Fibroblast of pulmonary artery (primary cell): ENCODE results near the gene ALX4.

Source experiments
- DNase-seq: peaks from one replicate; pipeline ENCODE4 v3.0.0-alpha.2; 2010; ENCODE audit warnings: low read depth
- H3K4me3 ChIP-seq: replicated peaks from 2 replicates; pipeline ENCODE4 v1.5.1; 2011; ENCODE audit warnings: low read depth, mild to moderate bottlenecking, control low read depth, low read length, moderate library complexity
- CTCF ChIP-seq: IDR thresholded peaks from 2 replicates; pipeline ENCODE4 v1.5.1; 2011; ENCODE audit warnings: mild to moderate bottlenecking, control low read depth, low read length, inconsistent platforms; ENCODE audit errors: missing control alignments

ALX4 gene

GRCh38 chr11:44324749-44325525, 15.0 kb upstream of the ALX4 start:
- no peak for TF ChIP-seq CTCF
- no peak overlapping the region for H3K4me3 ChIP-seq
- DNase-seq, result no peak

DNA sequence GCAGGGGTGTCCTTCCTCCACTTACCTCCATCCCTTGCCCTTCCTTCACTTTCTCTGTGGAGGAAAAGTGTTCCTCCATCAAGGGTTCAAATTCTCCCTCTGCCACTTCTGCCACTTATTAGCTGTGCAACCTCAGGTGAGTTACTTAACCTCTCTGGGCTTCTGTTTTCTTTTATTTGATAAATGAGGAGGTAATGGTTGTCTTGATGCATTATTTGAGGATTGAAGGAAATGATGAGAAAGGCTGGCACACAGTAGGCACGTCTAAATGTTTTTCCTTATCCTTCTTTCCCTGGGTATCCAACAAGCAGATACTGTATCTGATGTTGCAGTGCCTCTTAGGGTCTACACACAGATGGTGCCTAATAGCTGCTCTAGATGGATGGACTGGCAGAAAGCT, 14.3 kb upstream of the ALX4 start:
- H3K4me3 ChIP-seq, result no peak overlapping the region
- no peak for TF ChIP-seq CTCF
- no peak for DNase-seq

- TF ChIP-seq CTCF, result no peak
- DNase-seq, result no peak
Measured at GRCh38 chr11:44322243-44322642, 12.3 kb upstream of the ALX4 start.

DNA sequence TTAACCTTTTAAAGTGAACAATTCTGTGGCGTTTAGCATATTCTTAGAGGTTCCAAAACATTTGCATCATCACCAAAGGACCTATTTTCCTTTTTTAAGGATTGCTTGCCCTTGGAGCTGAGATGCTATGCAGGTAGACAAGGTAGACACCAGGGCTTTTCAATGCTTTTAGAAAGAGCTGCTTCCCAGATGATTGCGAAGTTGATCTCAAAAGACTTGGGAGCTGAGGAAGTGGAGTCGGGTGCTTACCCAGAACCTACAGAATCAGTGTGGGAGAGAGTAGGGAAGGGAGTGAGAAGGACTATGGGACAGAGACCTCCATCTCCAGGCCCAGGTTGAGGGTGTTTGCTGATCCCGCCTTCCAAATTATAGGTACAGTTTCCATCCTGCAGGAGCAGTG, 11.1 kb upstream of the ALX4 start:
- H3K4me3 ChIP-seq, result no peak overlapping the region
- no peak for DNase-seq
- no peak for TF ChIP-seq CTCF

More at GRCh38 chr11:44322243-44322642, 12.3 kb upstream of the ALX4 start:
- H3K4me3 ChIP-seq, result no peak overlapping the region

- DNase-seq, result no peak
- H3K4me3 ChIP-seq, result no peak overlapping the region
- no peak for TF ChIP-seq CTCF
Measured at GRCh38 chr11:44320289-44320973, 10.5 kb upstream of the ALX4 start.

DNA sequence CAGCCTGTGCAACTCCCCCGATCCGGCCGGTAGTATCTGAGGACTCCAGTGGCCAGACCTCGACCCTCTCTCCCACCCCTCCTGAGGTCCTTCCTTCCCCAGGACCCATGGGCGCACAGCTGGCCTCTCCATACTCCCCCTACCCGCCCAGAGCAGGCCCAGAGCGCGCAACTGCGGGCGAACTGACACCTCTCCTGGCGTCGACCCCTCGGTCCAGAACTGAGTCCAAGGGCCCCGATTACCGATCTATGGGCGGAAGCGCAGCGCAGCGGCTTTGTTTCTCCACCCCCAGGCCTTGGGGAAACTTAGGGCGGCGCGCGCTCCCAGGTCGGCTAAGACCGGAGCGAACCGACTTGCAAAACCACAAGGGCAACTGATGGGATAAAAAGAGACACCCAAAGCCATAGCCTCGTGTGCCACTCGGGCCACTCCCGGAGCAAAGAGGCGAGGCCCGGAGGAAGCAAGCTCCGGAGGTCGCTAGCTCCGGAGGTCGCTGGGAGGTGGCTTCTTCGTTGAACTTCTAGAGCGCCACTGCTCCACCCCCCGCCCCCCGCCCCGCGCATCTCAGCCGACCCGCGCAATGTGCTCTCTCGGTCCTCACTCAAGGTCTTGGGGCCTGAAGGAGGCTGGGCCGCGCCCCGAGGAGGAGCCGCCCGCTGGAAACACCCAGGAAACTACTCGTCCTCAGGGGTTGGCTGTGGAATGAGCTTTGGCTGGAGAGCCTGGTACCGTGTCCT, 9.8 kb upstream of the ALX4 start:
- no peak overlapping the region for H3K4me3 ChIP-seq
- DNase-seq, result no peak
- TF ChIP-seq CTCF, result no peak
